Naive thymus-derived CD4-positive, alpha-beta T cell (primary cell): ENCODE measurements around the gene FAR2. TPM values are rescaled to one million over a fixed set of nuclear protein-coding genes. Genes with fewer than 3 reads are reported as not detected.
"Not testable (repeated sequence)": the region's sequence is repeated elsewhere in the genome, so short reads cannot be mapped to it uniquely, and the experiment has no call there.

Source experiments
- ATAC-seq: fragments of 150-1000 bp; cut with Tn5 transposase; 2 replicates; pipeline ENCODE4 v1.10.0; 2021; ENCODE audit warnings: mild to moderate bottlenecking, moderate library complexity
- CTCF ChIA-PET: fragments of 350-600 bp; sonication (Branson Sonifier 250); formaldehyde crosslinking; loops from one replicate; lab custom pipeline; 2021; ENCODE audit warnings: antibody characterized with exemption; lab: Charles Lee
- POLR2A ChIA-PET: fragments of 350-600 bp; sonication (Branson Sonifier 250); formaldehyde crosslinking; loops from one replicate; lab custom pipeline; 2021; ENCODE audit warnings: antibody characterized with exemption, inconsistent platforms; lab: Charles Lee
- DNase-seq, 9 donors: peaks; one replicate each; pipeline versions ENCODE4 v3.0.0 to v3.0.0-alpha.2; 2020 to 2022; ENCODE audit warnings: mixed read lengths in 1 of 9
- H3K27ac ChIP-seq: one replicate; pipeline ENCODE4 v1.7.0; 2013; ENCODE audit warnings: mild to moderate bottlenecking, low read depth, low read length, moderate library complexity
- H3K27me3 ChIP-seq, 2 donors: one replicate each; pipeline ENCODE4 v1.7.0; 2013; ENCODE audit warnings: low read length in 2 of 2, mild to moderate bottlenecking in 2 of 2, moderate library complexity in 2 of 2; ENCODE audit not compliant: control insufficient read depth in 2 of 2, insufficient read depth in 2 of 2
- H3K36me3 ChIP-seq, 3 experiments: 1 replicate in 2 of 3; 2 replicates in 1 of 3; pipeline ENCODE4 v1.7.0; 2013; ENCODE audit warnings: low read length in 3 of 3, mild to moderate bottlenecking in 3 of 3, moderate library complexity in 1 of 3; ENCODE audit not compliant: insufficient read depth in 3 of 3, control insufficient read depth in 2 of 3
- H3K4me1 ChIP-seq, 2 donors: one replicate each; pipeline ENCODE4 v1.7.0; 2013; ENCODE audit warnings: low read length in 2 of 2, mild to moderate bottlenecking in 2 of 2, moderate library complexity in 1 of 2; ENCODE audit not compliant: control insufficient read depth in 2 of 2, insufficient read depth in 2 of 2
- H3K4me3 ChIP-seq: 2 replicates; pipeline ENCODE4 v1.7.0; 2013; ENCODE audit warnings: mild to moderate bottlenecking, low read length
- H3K9me3 ChIP-seq, 3 experiments: 1 replicate in 2 of 3; 2 replicates in 1 of 3; pipeline ENCODE4 v1.7.0; 2013; ENCODE audit warnings: low read length in 3 of 3; ENCODE audit not compliant: control insufficient read depth in 2 of 3
- H3K27ac Mint-ChIP-seq, 9 donors: one replicate each; pipeline ENCODE4 v1.8.0; 2020 to 2022; ENCODE audit warnings: mixed read lengths in 9 of 9, mild to moderate bottlenecking in 8 of 9, moderate library complexity in 5 of 9, inconsistent platforms in 2 of 9
- H3K27me3 Mint-ChIP-seq, 5 donors: one replicate each; pipeline ENCODE4 v1.8.0; 2021 to 2022; ENCODE audit warnings: mixed read lengths in 5 of 5, mild to moderate bottlenecking in 1 of 5
- H3K36me3 Mint-ChIP-seq, 5 donors: one replicate each; pipeline ENCODE4 v1.8.0; 2020 to 2022; ENCODE audit warnings: mixed read lengths in 5 of 5, mild to moderate bottlenecking in 3 of 5, inconsistent platforms in 1 of 5
- H3K4me1 Mint-ChIP-seq, 7 donors: one replicate each; pipeline ENCODE4 v1.8.0; 2020 to 2022; ENCODE audit warnings: mixed read lengths in 7 of 7, mild to moderate bottlenecking in 3 of 7, inconsistent platforms in 1 of 7
- H3K4me3 Mint-ChIP-seq, 10 donors: one replicate each; pipeline ENCODE4 v1.8.0; 2020 to 2022; ENCODE audit warnings: mild to moderate bottlenecking in 10 of 10, mixed read lengths in 10 of 10, moderate library complexity in 6 of 10, inconsistent platforms in 2 of 10
- H3K9me3 Mint-ChIP-seq, 11 donors: one replicate each; pipeline ENCODE4 v1.8.0; 2020 to 2022; ENCODE audit warnings: mixed read lengths in 11 of 11, mild to moderate bottlenecking in 4 of 11, inconsistent platforms in 1 of 11, moderate library complexity in 1 of 11
- intact Hi-C, 2 donors: fragments of 100-400 bp; cut with micrococcal nuclease; formaldehyde crosslinking; loops; one replicate each; pipeline ENCODE4 v1.15.1; 2023
- polyA plus RNA-seq, 2 donors: library from polyadenylated mRNA; unstranded; fragments of 300-500 nt; fragmentation: Illumina TruSeq; gene quantifications; one replicate each; pipeline ENCODE4 v1.2.3, GENCODE V29; 2021
- total RNA-seq, 6 experiments: library from RNA in 5 of 6; stranded (reverse) in 5 of 6; gene quantifications; 1 replicate in 5 of 6; 2 replicates in 1 of 6; pipeline ENCODE4 v1.2.3 and lab custom pipeline; 2021 to 2026

The FAR2 gene
- total and polyA plus RNA-seq, 7 experiments from 2014 or later = 1.1 to 11.1 (median 1.9) TPM

GRCh38 chr12:29286081-29286790, 137.2 kb downstream of the FAR2 start:
- Histone ChIP-seq H3K27ac (no peak overlapping the region), H3K9me3 (no peaks in the 10 kb centered on the region), H3K36me3 (no peaks in the 10 kb centered on the region), H3K27me3 (no peaks in the 10 kb centered on the region), H3K4me1 (no peaks in the 10 kb centered on the region), H3K4me3 (no peak overlapping the region)
- POLR2A ChIA-PET = no interaction called here
- peaks cover 6 to 33% (median 17%) of the 10 kb centered on the region in 5 donors for H3K36me3 Mint-ChIP-seq
- H3K4me1 Mint-ChIP-seq = peaks cover 0 to 8% (median 0%) of the 10 kb centered on the region in 7 donors
- H3K9me3 Mint-ChIP-seq = peaks cover 0 to 10% (median 4%) of the 10 kb centered on the region in 11 donors
- ATAC-seq (no peak), DNase-seq (no peak)
- intact Hi-C loops = no loop called here
- CTCF ChIA-PET = no interaction called here
- H3K27me3 Mint-ChIP-seq = no peaks in the 10 kb centered on the region
- no peak overlapping the region for H3K27ac Mint-ChIP-seq
- H3K4me3 Mint-ChIP-seq = no peak overlapping the region

GRCh38 chr12:29287622-29288021, 138.5 kb downstream of the FAR2 start:
- peaks cover 0 to 10% (median 4%) of the 10 kb centered on the region in 11 donors for H3K9me3 Mint-ChIP-seq
- H3K27me3 Mint-ChIP-seq = no peaks in the 10 kb centered on the region
- no peak overlapping the region for H3K4me3 Mint-ChIP-seq
- H3K36me3 Mint-ChIP-seq = peaks cover 6 to 26% (median 13%) of the 10 kb centered on the region in 5 donors
- DNase-seq (no peak), ATAC-seq (no peak)
- Histone ChIP-seq H3K27ac (no peak overlapping the region), H3K4me3 (no peak overlapping the region), H3K27me3 (no peaks in the 10 kb centered on the region), H3K36me3 (no peaks in the 10 kb centered on the region), H3K4me1 (no peaks in the 10 kb centered on the region), H3K9me3 (no peaks in the 10 kb centered on the region)
- CTCF ChIA-PET = no interaction called here
- no peak overlapping the region for H3K27ac Mint-ChIP-seq
- intact Hi-C loops = no loop called here
- POLR2A ChIA-PET = no interaction called here
- peaks cover 0 to 2% (median 0%) of the 10 kb centered on the region in 7 donors for H3K4me1 Mint-ChIP-seq

DNA sequence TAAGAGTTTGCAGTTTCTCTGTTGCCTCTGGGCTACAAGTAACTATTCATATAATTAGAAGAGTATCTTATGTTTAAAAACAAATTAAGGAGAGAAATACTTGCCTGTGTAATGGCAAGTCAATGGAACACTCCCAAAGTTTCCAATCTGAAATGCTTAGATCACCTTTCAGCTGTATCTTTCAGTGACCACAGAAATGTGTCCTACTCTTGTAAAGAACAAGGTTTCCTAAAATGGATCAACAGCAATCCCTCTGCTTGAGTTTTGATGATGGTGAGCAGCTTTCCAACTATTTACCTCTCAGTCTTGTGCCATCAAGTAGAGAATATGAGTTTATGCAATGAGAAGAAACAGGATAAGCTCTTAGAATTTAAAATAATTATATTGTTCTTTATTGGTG, 139.0 kb downstream of the FAR2 start:
- no peak overlapping the region for H3K27ac ChIP-seq
- Mint-ChIP-seq H3K4me3 (no peak overlapping the region), H3K27me3 (no peaks in the 10 kb centered on the region), H3K4me1 (no peaks in the 10 kb centered on the region), H3K9me3 (peaks cover 0 to 10% (median 4%) of the 10 kb centered on the region in 11 donors), H3K36me3 (peaks cover 6 to 26% (median 13%) of the 10 kb centered on the region in 5 donors), H3K27ac (no peak overlapping the region)
- ChIA-PET POLR2A (no interaction called here), CTCF (no interaction called here)
- intact Hi-C loops = no loop called here
- no peaks in the 10 kb centered on the region for H3K36me3 ChIP-seq
- ATAC-seq (no peak), DNase-seq (no peak)
- H3K4me1 ChIP-seq = no peaks in the 10 kb centered on the region
- no peak overlapping the region for H3K4me3 ChIP-seq
- H3K9me3 ChIP-seq = no peaks in the 10 kb centered on the region
- no peaks in the 10 kb centered on the region for H3K27me3 ChIP-seq

DNA sequence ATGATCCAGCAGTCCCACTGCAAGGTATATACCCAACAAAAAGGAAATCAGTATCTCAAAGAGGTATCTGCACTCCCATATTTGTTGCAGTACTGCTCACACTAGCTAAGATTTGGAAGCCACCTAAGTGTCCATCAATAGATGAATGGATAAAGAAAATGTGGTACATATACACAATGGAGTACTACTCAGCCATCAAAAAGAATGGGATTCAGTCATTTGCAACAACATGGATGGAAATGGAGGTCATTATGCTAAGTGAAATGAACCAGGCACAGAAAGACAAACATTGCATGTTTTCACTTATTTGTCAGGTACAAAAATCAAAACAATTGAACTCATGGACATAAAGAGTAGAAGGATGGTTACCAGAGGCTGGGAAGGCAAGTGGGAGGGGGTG, 141.4 kb downstream of the FAR2 start:
- H3K4me1 ChIP-seq, DNase-seq, H3K4me3 ChIP-seq, CTCF ChIA-PET, H3K27ac Mint-ChIP-seq, ATAC-seq, POLR2A ChIA-PET, H3K36me3 ChIP-seq, H3K27me3 ChIP-seq, H3K27ac ChIP-seq, H3K27me3 Mint-ChIP-seq, H3K9me3 ChIP-seq, H3K9me3 Mint-ChIP-seq, H3K4me1 Mint-ChIP-seq, intact Hi-C loops, H3K4me3 Mint-ChIP-seq: not testable (repeated sequence)
- peaks cover 5 to 13% (median 9%) of the 10 kb centered on the region in 5 donors for H3K36me3 Mint-ChIP-seq

- no peaks in the 10 kb centered on the region for H3K36me3 ChIP-seq
- no peaks in the 10 kb centered on the region for H3K4me1 Mint-ChIP-seq
- no peak for ATAC-seq
- no peaks in the 10 kb centered on the region for H3K27me3 ChIP-seq
- ChIA-PET CTCF (no interaction called here), POLR2A (no interaction called here)
- H3K9me3 ChIP-seq = no peaks in the 10 kb centered on the region
- no peak overlapping the region for H3K4me3 ChIP-seq
- H3K27me3 Mint-ChIP-seq = no peaks in the 10 kb centered on the region
- H3K4me3 Mint-ChIP-seq = no peak overlapping the region
- peaks cover 0 to 6% (median 4%) of the 10 kb centered on the region in 11 donors for H3K9me3 Mint-ChIP-seq
- no peak for DNase-seq
- no peak overlapping the region for H3K27ac Mint-ChIP-seq
- intact Hi-C loops = no loop called here
- H3K4me1 ChIP-seq = no peaks in the 10 kb centered on the region
- no peak overlapping the region for H3K27ac ChIP-seq
- peaks cover 5 to 13% (median 6%) of the 10 kb centered on the region in 5 donors for H3K36me3 Mint-ChIP-seq
Measured at GRCh38 chr12:29291226-29291625, 142.1 kb downstream of the FAR2 start.

GRCh38 chr12:29299633-29300032, 150.6 kb downstream of the FAR2 start:
- H3K27ac Mint-ChIP-seq = no peak overlapping the region
- no peak for DNase-seq
- no peak for ATAC-seq
- no peaks in the 10 kb centered on the region for H3K27me3 Mint-ChIP-seq
- Histone ChIP-seq H3K36me3 (no peaks in the 10 kb centered on the region), H3K4me3 (no peak overlapping the region), H3K9me3 (no peaks in the 10 kb centered on the region), H3K27ac (no peak overlapping the region), H3K27me3 (no peaks in the 10 kb centered on the region), H3K4me1 (no peaks in the 10 kb centered on the region)
- H3K36me3 Mint-ChIP-seq = peaks cover 0 to 7% (median 0%) of the 10 kb centered on the region in 5 donors
- intact Hi-C loops = no loop called here
- ChIA-PET POLR2A (interaction anchor here (0.5 kb wide), 1 partner anchor 218 kb away, joined by 3 read pairs; no protein-coding TSS in a partner anchor), CTCF (interaction anchor here (0.6 kb wide), 1 partner anchor 1389 kb away, joined by 3 read pairs; no protein-coding TSS in a partner anchor)
- peaks cover 0 to 1% (median 0%) of the 10 kb centered on the region in 11 donors for H3K9me3 Mint-ChIP-seq
- H3K4me1 Mint-ChIP-seq = no peaks in the 10 kb centered on the region
- no peak overlapping the region for H3K4me3 Mint-ChIP-seq

GRCh38 chr12:29301114-29301513, 152.0 kb downstream of the FAR2 start:
- no peaks in the 10 kb centered on the region for H3K27me3 Mint-ChIP-seq
- CTCF ChIA-PET = no interaction called here
- peaks cover 0 to 7% (median 0%) of the 10 kb centered on the region in 5 donors for H3K36me3 Mint-ChIP-seq
- POLR2A ChIA-PET = no interaction called here
- Histone ChIP-seq H3K9me3 (no peaks in the 10 kb centered on the region), H3K36me3 (no peaks in the 10 kb centered on the region), H3K27me3 (no peaks in the 10 kb centered on the region), H3K27ac (no peak overlapping the region), H3K4me1 (no peaks in the 10 kb centered on the region), H3K4me3 (no peak overlapping the region)
- ATAC-seq (no peak), DNase-seq (no peak)
- no peaks in the 10 kb centered on the region for H3K4me1 Mint-ChIP-seq
- intact Hi-C loops = no loop called here
- no peak overlapping the region for H3K4me3 Mint-ChIP-seq
- no peak overlapping the region for H3K27ac Mint-ChIP-seq
- peaks cover 0 to 1% (median 0%) of the 10 kb centered on the region in 11 donors for H3K9me3 Mint-ChIP-seq
